NT2/D1 (cell line): ENCODE data around the gene LAMC1.

Source experiments
- SUZ12 ChIP-seq: IDR thresholded peaks from 2 replicates; pipeline ENCODE4 v1.6.1; 2011; ENCODE audit not compliant: insufficient read length, insufficient read depth; ENCODE audit errors: extremely low read depth
- YY1 ChIP-seq: IDR thresholded peaks from 2 replicates; pipeline ENCODE4 v1.6.1; 2011; ENCODE audit not compliant: insufficient read length, insufficient read depth
- ZNF274 ChIP-seq: IDR thresholded peaks from 2 replicates; pipeline ENCODE4 v1.6.1; 2011; ENCODE audit warnings: mild to moderate bottlenecking, low read depth, low read length

- TF ChIP-seq ZNF274 (no peak), SUZ12 (no peak), YY1 (no peak)
Observed at GRCh38 chr1:183038913-183039312, 15.7 kb downstream of the LAMC1 start.
